IPS-18c (cell line): ENCODE data around the gene FNDC3B.

Experiments
- H3K4me3 ChIP-seq: 2 replicates; pipeline ENCODE4 v1.7.0; 2013; ENCODE audit warnings: low read depth, mild to moderate bottlenecking, low read length, moderate library complexity; ENCODE audit not compliant: insufficient read depth
- H3K9me3 ChIP-seq: one replicate; pipeline ENCODE4 v1.6.1; 2013; ENCODE audit warnings: mild to moderate bottlenecking, low read length, moderate library complexity; ENCODE audit not compliant: control insufficient read depth, insufficient read depth

The FNDC3B gene

DNA sequence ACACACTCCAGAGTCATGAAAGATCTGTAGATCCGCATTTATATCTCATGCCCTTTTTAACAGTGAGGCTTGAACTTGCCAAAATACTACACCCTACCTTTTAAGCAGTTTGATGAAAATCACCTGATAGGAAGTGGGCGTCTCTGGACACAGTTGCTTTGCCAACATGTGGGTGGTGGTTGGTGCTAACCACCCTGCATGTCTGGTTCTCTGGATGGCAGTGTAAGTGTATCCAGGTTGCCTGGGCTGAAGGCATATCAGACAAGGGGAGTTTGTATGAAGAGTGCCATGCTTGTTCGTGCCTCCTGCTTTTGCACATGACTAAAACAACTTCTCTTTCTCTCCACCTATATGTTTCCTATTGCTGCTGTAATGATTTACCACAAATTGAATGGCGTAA lies 249.3 kb downstream of the FNDC3B start:
- H3K4me3 ChIP-seq: no peak overlapping the region
- no peaks in the 10 kb centered on the region for H3K9me3 ChIP-seq

GRCh38 chr3:172289583-172289982 lies 250.2 kb downstream of the FNDC3B start:
- Histone ChIP-seq H3K9me3 (no peaks in the 10 kb centered on the region), H3K4me3 (no peak overlapping the region)

- Histone ChIP-seq H3K9me3 (no peaks in the 10 kb centered on the region), H3K4me3 (no peak overlapping the region)
These were observed 251.1 kb downstream of the FNDC3B start for GRCh38 chr3:172290457-172290856.

DNA sequence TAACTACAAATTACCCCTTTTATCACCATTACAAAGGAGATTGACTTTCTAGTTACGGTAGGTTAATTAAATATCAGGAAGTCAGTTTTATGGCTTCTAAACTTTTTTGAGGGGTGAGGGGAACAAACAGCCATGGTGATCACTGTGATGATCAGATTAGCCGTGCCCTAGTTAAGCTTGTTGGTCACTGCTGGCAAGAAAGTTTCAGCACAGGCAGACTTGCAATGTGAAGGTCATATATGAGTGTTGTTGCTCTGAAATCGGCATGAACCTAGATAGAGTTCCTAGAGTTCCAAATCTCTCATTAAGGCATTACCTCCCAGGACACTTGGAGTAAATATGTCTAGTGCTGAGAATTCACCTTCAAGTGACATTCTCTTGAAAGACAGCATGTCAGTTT lies 252.3 kb downstream of the FNDC3B start:
- no peak overlapping the region for H3K4me3 ChIP-seq
- no peaks in the 10 kb centered on the region for H3K9me3 ChIP-seq

DNA sequence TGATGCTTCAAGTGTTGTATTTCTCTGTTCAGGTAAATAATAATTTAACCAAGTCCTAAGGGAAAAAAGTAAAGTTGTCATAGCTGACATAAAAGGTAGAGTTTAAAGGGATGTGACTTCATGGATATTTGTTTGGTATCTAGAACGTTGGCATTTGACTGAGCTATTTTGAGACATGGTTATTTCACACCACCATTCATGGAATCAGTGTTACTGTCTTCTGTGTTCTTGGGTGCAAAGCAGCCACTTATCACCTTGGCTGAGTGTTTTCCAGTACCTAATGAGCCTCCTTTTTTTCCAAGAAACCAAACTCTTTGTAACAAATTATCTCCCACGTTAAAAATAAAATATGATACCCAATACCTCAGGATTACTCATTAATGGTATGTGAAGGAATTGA lies 253.0 kb downstream of the FNDC3B start:
- Histone ChIP-seq H3K4me3 (no peak overlapping the region), H3K9me3 (no peaks in the 10 kb centered on the region)

DNA sequence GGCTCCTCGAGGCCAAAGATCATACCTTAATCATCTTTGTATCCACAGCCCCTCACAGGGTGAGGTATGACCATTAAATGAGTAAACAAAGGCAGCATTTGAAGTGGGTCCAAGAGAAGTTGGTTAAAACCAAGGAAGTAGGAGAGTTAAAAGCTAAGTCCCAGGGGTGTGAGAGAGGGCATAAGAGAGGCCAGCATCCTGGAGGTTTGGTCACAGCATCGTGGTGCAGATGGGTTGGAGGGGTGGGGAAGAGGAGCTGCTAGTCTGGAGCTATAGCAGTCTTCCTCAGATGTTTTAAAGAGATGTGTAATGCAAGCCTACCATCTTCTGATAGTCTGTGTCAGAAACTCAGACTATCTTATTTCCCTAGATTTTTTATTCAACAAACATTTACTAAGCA lies 253.7 kb downstream of the FNDC3B start:
- no peaks in the 10 kb centered on the region for H3K9me3 ChIP-seq
- no peak overlapping the region for H3K4me3 ChIP-seq

DNA sequence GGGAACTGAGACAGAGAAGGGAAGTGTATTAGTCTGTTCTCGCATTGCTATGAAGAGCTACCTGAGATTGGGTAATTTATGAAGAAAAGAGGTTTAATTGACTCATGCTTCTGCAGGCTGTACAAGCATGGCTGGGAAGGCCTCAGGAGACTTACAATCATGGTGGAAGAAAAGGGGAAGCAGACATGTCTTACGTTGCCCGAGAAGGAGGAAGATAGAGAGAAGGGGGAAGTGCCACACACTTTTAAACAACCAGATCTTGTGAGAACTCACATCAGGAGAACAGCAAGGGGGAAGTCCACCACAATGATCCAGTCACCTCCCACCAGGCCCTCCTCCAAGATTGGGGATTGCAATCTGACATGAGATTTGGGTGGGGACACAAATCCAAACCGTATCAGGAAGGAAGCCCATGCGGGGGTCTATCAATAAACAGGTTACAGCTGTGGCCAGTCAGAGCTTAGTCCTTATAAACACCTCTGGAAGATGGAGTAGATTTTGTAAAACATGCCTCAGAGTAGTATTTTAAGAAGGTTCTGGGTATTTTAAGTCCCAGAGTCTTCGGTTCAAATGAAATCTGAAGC lies 254.9 kb downstream of the FNDC3B start:
- H3K9me3 ChIP-seq: no peaks in the 10 kb centered on the region
- H3K4me3 ChIP-seq: no peak overlapping the region

- Histone ChIP-seq H3K4me3 (no peak overlapping the region), H3K9me3 (no peaks in the 10 kb centered on the region)
These were observed 257.0 kb downstream of the FNDC3B start for GRCh38 chr3:172296248-172296974.

DNA sequence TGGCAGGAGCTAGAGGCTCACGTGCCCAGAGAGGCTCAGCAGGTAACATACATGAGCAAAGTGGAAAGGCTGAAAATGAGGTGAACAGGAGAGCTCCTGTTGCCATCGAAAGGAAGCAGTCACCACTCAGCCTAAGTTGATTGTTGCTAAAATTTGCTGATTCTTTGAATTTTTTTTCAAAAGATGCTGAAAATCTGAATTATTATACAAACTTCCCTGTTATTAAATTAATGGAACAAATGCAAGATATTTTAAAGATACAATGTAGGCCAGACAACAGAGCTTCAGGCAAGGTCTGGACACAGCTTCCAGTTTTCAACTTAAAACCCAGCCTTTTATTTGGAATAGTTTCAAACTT lies 257.6 kb downstream of the FNDC3B start:
- Histone ChIP-seq H3K4me3 (no peak overlapping the region), H3K9me3 (no peaks in the 10 kb centered on the region)

DNA sequence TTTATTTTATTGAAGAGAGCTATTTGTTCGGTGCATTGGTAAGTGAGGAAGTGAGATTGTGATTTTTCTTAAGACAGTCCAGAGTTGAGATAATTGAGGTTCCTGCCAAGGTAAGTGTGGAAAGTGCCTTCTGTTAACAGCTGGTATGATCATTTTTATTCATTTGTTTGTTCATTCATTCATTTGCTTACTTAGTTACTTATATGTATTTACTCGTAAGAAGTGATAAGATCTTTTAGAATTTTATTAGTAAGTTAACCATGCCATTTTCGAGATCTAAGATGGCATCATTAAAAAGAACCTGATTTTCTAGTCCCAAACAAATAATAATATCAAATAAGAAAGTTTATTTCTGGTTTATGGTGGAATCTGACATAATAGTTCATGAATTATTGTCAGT lies 258.9 kb downstream of the FNDC3B start:
- no peak overlapping the region for H3K4me3 ChIP-seq
- no peaks in the 10 kb centered on the region for H3K9me3 ChIP-seq

- H3K9me3 ChIP-seq: no peaks in the 10 kb centered on the region
- H3K4me3 ChIP-seq: no peak overlapping the region
These were observed 260.8 kb downstream of the FNDC3B start for GRCh38 chr3:172300187-172300586.

- no peaks in the 10 kb centered on the region for H3K9me3 ChIP-seq
- no peak overlapping the region for H3K4me3 ChIP-seq
These were observed 261.5 kb downstream of the FNDC3B start for GRCh38 chr3:172300862-172301261.

- no peak overlapping the region for H3K4me3 ChIP-seq
- H3K9me3 ChIP-seq: no peaks in the 10 kb centered on the region
These were observed 262.8 kb downstream of the FNDC3B start for GRCh38 chr3:172302203-172302602.

DNA sequence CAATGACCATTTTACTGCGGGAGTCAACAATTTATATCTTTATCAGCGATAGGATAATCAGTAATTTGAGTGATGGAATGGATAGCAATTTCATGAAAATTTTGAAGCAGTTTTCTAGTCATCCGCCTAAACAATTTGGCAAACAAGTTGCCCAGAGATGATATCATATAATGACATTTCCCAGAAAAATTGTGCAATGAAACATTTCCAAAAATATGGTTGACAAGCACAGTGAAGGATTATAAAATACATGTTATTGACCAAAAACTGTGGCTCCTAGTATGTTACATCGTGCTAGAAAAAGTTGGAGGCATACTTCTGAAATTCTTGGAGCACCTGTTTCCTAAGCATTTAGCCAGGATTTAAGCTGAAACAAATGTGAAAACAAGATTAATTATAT lies 263.8 kb downstream of the FNDC3B start:
- H3K4me3 ChIP-seq: no peak overlapping the region
- H3K9me3 ChIP-seq: no peaks in the 10 kb centered on the region

DNA sequence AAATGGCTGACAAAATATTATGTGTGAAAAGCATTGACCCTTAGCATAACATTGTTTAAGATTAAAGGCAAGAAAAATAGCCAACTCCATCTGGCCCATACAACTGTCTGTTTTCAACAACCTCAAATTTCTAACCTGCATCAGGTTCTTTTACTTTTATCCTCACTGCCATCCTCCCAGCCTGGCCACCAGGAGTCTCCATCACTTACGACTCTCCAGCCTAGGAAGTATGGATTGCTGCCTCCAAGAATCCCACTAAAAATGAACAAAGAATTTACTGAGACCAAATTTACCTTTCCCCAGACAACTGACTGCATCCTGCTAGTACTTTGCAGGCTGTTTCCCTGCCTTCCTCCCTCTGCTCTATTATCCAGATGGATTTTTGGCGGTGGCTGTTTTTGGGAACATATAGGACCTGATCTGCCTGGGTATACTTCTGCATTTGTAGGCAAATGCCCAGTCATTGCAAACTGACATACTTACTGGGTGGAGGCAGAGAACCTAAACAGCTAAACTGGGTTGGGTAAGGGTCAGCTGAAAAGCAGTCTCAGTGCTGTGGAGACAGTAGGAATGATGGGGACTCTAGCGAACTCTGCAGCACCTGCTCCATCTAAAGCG lies 264.7 kb downstream of the FNDC3B start:
- Histone ChIP-seq H3K9me3 (no peaks in the 10 kb centered on the region), H3K4me3 (no peak overlapping the region)

GRCh38 chr3:172305552-172305951 lies 266.2 kb downstream of the FNDC3B start:
- no peak overlapping the region for H3K4me3 ChIP-seq
- no peaks in the 10 kb centered on the region for H3K9me3 ChIP-seq

DNA sequence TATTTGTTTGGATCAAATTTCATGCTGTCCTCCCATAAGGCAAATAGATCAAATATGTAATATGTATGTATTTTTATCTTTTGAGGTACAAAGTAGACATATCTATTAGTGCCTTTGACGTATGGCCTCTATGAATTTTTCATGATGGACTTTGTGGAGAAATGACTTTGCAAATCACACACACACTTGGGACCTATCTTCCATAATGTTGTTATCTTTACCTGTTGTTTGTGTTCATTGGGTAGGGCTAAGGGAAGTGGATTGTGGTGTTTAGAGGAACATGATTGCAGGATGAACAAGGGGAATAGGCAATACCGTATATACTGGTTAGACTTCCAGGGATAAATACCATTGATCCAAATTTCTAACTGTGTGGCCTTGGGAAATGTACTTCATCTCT lies 266.6 kb downstream of the FNDC3B start:
- Histone ChIP-seq H3K9me3 (no peaks in the 10 kb centered on the region), H3K4me3 (no peak overlapping the region)

- H3K9me3 ChIP-seq: no peaks in the 10 kb centered on the region
- H3K4me3 ChIP-seq: no peak overlapping the region
These were observed 267.8 kb downstream of the FNDC3B start for GRCh38 chr3:172307141-172307560.
